GM18526 (cell line): Measurements from ENCODE around the gene SLC13A2.
A peak's percentile ranks its signal among the peaks of the same experiment; 100 is the strongest.

Source experiments
- POLR2A ChIP-seq: IDR thresholded peaks from 3 replicates; pipeline ENCODE4 v1.6.1; 2011; ENCODE audit not compliant: insufficient read length; ENCODE audit errors: extremely low read depth

SLC13A2 gene

GRCh38 chr17:28500712-28501379, 27.4 kb downstream of the SLC13A2 start:
- TF ChIP-seq POLR2A, result peak; percentile 14

GRCh38 chr17:28501421-28502284, 28.2 kb downstream of the SLC13A2 start:
- TF ChIP-seq POLR2A, result no peak

GRCh38 chr17:28503420-28503819, 30.0 kb downstream of the SLC13A2 start:
- TF ChIP-seq POLR2A, result no peak

GRCh38 chr17:28505986-28506665, 32.7 kb downstream of the SLC13A2 start, which contains the start of gene FOXN1:
Gene FOXN1 (plus strand): TSS chr17:28506348. CDS start chr17:28523970, 17,622 bp downstream.
- TF ChIP-seq POLR2A, result no peak

GRCh38 chr17:28506763-28507487, 33.5 kb downstream of the SLC13A2 start:
- TF ChIP-seq POLR2A, result no peak

GRCh38 chr17:28507567-28508203, 34.2 kb downstream of the SLC13A2 start:
- TF ChIP-seq POLR2A, result no peak

- no peak for TF ChIP-seq POLR2A
These were observed 34.8 kb downstream of the SLC13A2 start for GRCh38 chr17:28508211-28508724.

GRCh38 chr17:28509789-28510188, 36.3 kb downstream of the SLC13A2 start:
- no peak for TF ChIP-seq POLR2A

GRCh38 chr17:28511858-28512461, 38.5 kb downstream of the SLC13A2 start:
- TF ChIP-seq POLR2A, result no peak

- TF ChIP-seq POLR2A, result no peak
These were observed 40.0 kb downstream of the SLC13A2 start for GRCh38 chr17:28513476-28513875.

GRCh38 chr17:28514561-28515002, 41.1 kb downstream of the SLC13A2 start:
- TF ChIP-seq POLR2A, result no peak

- no peak for TF ChIP-seq POLR2A
These were observed 42.1 kb downstream of the SLC13A2 start for GRCh38 chr17:28515518-28515917.

GRCh38 chr17:28518132-28518531, 44.7 kb downstream of the SLC13A2 start:
- TF ChIP-seq POLR2A, result no peak

- TF ChIP-seq POLR2A, result no peak
These were observed 45.1 kb downstream of the SLC13A2 start for GRCh38 chr17:28518578-28518977.

- TF ChIP-seq POLR2A, result no peak
These were observed 45.8 kb downstream of the SLC13A2 start for GRCh38 chr17:28519236-28519635.
